ENCODE data around the gene CD84. TPM values are rescaled to one million over a fixed set of nuclear protein-coding genes. Genes with fewer than 3 reads are reported as not detected.
"Not testable (repeated sequence)": the region's sequence is repeated elsewhere in the genome, so short reads cannot be mapped to it uniquely, and the experiment has no call there.

CD84 gene, protein sequence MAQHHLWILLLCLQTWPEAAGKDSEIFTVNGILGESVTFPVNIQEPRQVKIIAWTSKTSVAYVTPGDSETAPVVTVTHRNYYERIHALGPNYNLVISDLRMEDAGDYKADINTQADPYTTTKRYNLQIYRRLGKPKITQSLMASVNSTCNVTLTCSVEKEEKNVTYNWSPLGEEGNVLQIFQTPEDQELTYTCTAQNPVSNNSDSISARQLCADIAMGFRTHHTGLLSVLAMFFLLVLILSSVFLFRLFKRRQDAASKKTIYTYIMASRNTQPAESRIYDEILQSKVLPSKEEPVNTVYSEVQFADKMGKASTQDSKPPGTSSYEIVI
- 1 to 10 TPM; 1.8 to 4.1 (median 3.1) TPM for total RNA-seq

DNA sequence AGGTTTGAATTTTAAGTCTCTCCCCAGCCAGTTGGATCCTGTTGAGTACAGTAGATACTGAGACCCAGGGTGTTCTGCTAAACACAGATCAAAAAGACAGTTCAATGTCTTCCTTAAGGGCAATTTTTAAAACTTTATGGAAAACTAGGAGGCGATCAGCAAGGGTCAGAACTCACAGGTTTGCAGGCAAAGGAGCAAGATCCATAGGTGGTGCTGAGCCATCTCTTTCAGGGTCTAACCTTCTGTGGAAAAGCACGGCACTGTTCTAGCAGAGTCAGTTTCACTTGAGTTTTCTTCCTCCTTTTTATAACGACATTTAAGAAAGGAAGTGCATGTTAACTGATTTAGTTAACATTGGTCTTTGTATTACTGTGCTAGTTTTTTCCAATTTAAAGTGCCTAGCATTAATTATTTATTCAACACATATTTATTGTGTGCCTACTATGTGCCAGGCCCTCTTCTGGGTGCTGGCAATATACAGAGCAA, at the start of gene CD84:
Gene CD84, minus strand, starts transcription at position 281 of the 486 bp plus-strand sequence. Its CDS starts 59 bp downstream, at position 222.
- H3K9me3 ChIP-seq: no peaks in the 10 kb centered on the region
- intact Hi-C loops (cut with DNase I; ENCODE audit: low total_unique reads): no loop called here
- no peak within 1 kb of the TSS for H3K27ac ChIP-seq
- TF ChIP-seq, protein P1, sequence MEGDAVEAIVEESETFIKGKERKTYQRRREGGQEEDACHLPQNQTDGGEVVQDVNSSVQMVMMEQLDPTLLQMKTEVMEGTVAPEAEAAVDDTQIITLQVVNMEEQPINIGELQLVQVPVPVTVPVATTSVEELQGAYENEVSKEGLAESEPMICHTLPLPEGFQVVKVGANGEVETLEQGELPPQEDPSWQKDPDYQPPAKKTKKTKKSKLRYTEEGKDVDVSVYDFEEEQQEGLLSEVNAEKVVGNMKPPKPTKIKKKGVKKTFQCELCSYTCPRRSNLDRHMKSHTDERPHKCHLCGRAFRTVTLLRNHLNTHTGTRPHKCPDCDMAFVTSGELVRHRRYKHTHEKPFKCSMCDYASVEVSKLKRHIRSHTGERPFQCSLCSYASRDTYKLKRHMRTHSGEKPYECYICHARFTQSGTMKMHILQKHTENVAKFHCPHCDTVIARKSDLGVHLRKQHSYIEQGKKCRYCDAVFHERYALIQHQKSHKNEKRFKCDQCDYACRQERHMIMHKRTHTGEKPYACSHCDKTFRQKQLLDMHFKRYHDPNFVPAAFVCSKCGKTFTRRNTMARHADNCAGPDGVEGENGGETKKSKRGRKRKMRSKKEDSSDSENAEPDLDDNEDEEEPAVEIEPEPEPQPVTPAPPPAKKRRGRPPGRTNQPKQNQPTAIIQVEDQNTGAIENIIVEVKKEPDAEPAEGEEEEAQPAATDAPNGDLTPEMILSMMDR (IDR thresholded peaks at IDR 0.05): no peak
- no peaks in the 10 kb centered on the region for H3K27me3 ChIP-seq
- no peak for DNase-seq
- no peaks in the 10 kb centered on the region for H3K4me1 ChIP-seq
- H3K36me3 ChIP-seq: no peaks in the 10 kb centered on the region
- peak within 1 kb of the TSS in 1 of 2 donors; percentile 6 for H3K4me3 ChIP-seq

DNA sequence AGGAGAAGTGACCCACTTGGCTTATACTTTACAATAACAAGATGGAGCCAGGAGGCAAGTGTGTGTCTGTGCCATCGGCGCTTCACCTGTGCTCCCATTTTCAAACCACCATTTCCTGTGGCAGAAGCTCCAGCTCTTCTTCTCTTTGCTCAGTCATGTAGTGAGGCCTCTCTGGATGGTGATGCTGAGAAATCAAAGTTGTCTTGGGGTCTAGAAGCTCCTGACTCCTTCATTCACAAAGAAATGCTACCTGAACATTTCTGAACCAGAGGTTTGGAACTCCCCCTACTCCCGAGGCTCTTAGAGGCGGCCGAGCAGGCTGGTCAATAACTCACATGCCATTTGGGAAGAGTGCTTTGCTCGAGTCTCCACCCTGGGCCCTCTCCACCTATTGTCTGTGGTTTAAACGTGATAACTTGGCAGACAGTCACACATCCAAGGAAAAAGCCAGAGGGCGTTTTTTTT, 49.5 kb upstream of the CD84 start:
- Histone ChIP-seq H3K4me1 (no peaks in the 10 kb centered on the region), H3K9me3 (no peaks in the 10 kb centered on the region), H3K36me3 (no peaks in the 10 kb centered on the region), H3K4me3 (no peak overlapping the region), H3K27me3 (no peaks in the 10 kb centered on the region), H3K27ac (no peak overlapping the region)
- TF ChIP-seq, protein P1 (IDR thresholded peaks at IDR 0.05): no peak
- no peak for TF ChIP-seq POLR2A (IDR thresholded peaks at IDR 0.05)
- DNase-seq: no peak
- intact Hi-C loops (cut with DNase I; ENCODE audit: low total_unique reads): no loop called here

DNA sequence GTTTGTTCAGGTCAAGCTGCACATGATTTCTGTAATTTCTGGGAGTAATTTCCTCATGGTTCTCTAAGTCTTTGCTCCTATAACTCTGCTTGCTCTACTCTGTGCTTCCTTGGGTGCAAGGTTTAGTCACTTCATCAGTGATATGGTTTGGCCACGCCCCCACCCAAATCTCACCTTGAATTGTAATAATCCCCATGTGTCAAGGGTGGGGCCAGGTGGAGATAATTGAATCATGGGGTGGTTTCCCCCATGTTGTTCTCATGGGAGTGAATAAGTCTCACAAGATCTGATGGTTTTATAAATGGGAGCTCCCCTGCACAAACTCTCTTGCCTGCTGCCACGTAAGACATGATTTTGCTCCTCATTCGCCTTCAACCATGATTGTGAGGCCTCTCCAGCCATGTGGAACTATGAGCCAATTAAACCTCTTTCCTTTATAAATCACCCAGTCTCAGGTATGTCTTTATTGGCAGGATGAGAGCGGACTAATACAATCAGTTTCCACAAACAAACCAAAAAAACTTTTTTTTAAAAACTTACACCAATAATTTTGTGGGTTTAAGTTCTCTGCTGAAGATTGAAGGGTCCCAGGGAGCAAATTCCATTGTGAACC, 48.5 kb upstream of the CD84 start:
- H3K4me3 ChIP-seq; H3K27me3 ChIP-seq; intact Hi-C loops (cut with DNase I; ENCODE audit: low total_unique reads); H3K27ac ChIP-seq; DNase-seq; H3K4me1 ChIP-seq; H3K9me3 ChIP-seq; H3K36me3 ChIP-seq: not testable (repeated sequence)

DNA sequence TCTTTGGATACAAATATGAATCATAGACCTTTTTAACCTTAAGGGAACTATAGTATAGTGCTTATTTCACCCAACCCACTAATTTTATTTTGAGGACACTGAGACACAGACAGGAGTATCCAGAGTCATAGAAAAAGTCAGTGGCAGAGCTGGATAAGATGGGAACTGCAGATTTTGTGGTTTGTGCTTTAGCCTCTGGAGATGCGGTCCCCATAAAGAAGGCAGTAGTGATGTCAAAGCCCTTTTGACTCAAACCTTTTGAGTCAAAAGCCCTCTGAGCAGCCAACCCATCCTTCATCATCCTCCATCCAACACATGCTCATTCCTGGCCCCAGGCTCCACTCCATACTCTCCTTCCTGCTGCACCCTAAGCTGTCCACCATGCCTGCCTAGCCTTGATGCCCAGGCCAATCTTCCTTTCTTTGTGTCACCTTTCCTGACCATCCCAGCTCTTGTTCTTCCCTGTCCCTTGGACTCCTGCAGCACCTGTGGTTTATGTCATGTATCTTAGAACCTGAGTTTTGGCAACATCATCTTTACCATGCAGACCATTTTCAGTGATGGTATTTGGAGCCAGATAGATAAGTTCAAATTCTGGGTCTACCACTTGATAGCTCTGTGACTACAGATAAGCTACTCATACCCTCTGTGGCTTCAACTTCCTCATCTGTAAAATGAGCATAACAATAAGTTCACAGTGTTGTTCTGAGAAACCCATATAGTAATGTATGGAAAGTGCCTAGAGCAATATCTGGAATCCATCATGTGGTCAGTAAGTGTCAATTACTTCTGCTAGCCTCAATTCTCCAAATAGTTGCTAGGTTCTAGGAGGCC, 47.4 kb upstream of the CD84 start:
- no peaks in the 10 kb centered on the region for H3K27me3 ChIP-seq
- intact Hi-C loops (cut with DNase I; ENCODE audit: low total_unique reads): no loop called here
- H3K27ac ChIP-seq: no peak overlapping the region
- H3K9me3 ChIP-seq: no peaks in the 10 kb centered on the region
- H3K4me1 ChIP-seq: no peaks in the 10 kb centered on the region
- no peak for DNase-seq
- no peak overlapping the region for H3K4me3 ChIP-seq
- no peaks in the 10 kb centered on the region for H3K36me3 ChIP-seq
- TF ChIP-seq, protein P1 (IDR thresholded peaks at IDR 0.05): no peak
- no peak for TF ChIP-seq POLR2A (IDR thresholded peaks at IDR 0.05)

DNA sequence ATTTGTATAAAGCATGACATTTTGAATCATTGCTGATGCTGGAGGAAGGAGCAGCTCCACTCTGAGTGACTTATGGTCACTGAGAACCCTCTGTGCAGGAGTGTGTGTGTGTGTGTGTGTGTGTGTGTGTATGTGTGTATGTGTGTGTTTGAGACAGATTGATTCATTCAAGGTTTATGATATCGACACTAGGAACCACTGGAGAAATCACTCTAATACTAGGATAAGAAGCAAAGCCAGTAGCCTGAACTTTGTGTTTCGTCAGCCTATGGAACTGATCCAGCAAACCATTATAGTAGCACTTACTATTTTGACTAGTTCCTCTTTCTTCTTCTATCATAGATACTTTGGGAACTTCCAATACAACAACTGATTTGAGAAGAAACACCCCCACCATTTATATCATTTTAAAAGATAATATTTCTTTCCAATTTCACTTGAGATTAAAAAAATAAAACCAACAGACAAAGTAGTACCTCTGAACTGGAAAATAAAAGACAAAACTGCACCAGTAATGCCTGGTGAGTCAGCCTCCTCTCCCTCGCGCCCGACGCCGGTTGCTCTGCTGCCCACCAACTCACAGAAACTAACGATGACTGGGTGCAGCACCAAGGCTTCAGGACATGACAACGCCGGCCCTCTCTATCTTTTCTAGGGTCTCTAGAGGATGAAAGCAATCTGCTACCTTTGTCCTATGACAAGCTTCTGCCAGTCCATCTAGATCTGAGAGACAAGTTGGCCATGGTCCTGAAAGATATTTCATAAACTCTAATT, 46.6 kb upstream of the CD84 start:
- H3K27me3 ChIP-seq: no peaks in the 10 kb centered on the region
- H3K4me1 ChIP-seq: no peaks in the 10 kb centered on the region
- intact Hi-C loops (cut with DNase I; ENCODE audit: low total_unique reads): no loop called here
- H3K36me3 ChIP-seq: no peaks in the 10 kb centered on the region
- H3K27ac ChIP-seq: no peak overlapping the region
- no peak for DNase-seq
- H3K4me3 ChIP-seq: no peak overlapping the region
- no peak for TF ChIP-seq POLR2A (IDR thresholded peaks at IDR 0.05)
- TF ChIP-seq, protein P1 (IDR thresholded peaks at IDR 0.05): no peak
- no peaks in the 10 kb centered on the region for H3K9me3 ChIP-seq
